ENCODE data around the gene RPS29.

The RPS29 gene

GRCh38 chr14:49615776-49616175 is 29.6 kb upstream of the RPS29 start:
- Histone ChIP-seq H3K4me3 (ENCODE audit: low read depth, low read length) (no peak overlapping the region), H3K27me3 (no peaks in the 10 kb centered on the region), H3K4me1 (no peaks in the 10 kb centered on the region), H3K36me3 (peaks cover 29% of the 10 kb centered on the region), H3K9me3 (no peaks in the 10 kb centered on the region)
- DNase-seq = no peak
- TF ChIP-seq CTCF (IDR thresholded peaks at IDR 0.05; ENCODE audit: low read depth, low read length) = no peak

- Histone ChIP-seq H3K27me3 (no peaks in the 10 kb centered on the region), H3K4me3 (ENCODE audit: low read depth, low read length) (no peak overlapping the region), H3K36me3 (peaks cover 35% of the 10 kb centered on the region), H3K4me1 (no peaks in the 10 kb centered on the region), H3K9me3 (no peaks in the 10 kb centered on the region)
- no peak for DNase-seq
- no peak for TF ChIP-seq CTCF (IDR thresholded peaks at IDR 0.05; ENCODE audit: low read depth, low read length)
Observed at GRCh38 chr14:49614196-49614595, 28.0 kb upstream of the RPS29 start.

- Histone ChIP-seq H3K4me1 (no peaks in the 10 kb centered on the region), H3K36me3 (peaks cover 25% of the 10 kb centered on the region), H3K27me3 (no peaks in the 10 kb centered on the region), H3K9me3 (no peaks in the 10 kb centered on the region), H3K4me3 (ENCODE audit: low read depth, low read length) (no peak overlapping the region)
- no peak for DNase-seq
- TF ChIP-seq CTCF (IDR thresholded peaks at IDR 0.05; ENCODE audit: low read depth, low read length) = no peak
Observed at GRCh38 chr14:49612671-49613070, 26.5 kb upstream of the RPS29 start.

GRCh38 chr14:49612251-49612650 is 26.1 kb upstream of the RPS29 start:
- Histone ChIP-seq H3K9me3 (no peaks in the 10 kb centered on the region), H3K4me1 (no peaks in the 10 kb centered on the region), H3K36me3 (peaks cover 25% of the 10 kb centered on the region), H3K4me3 (ENCODE audit: low read depth, low read length) (no peak overlapping the region), H3K27me3 (no peaks in the 10 kb centered on the region)
- no peak for DNase-seq
- no peak for TF ChIP-seq CTCF (IDR thresholded peaks at IDR 0.05; ENCODE audit: low read depth, low read length)

GRCh38 chr14:49607583-49607982 is 21.4 kb upstream of the RPS29 start:
- no peak for DNase-seq
- Histone ChIP-seq H3K4me3 (ENCODE audit: low read depth, low read length) (no peak overlapping the region), H3K36me3 (peaks cover 39% of the 10 kb centered on the region), H3K27me3 (no peaks in the 10 kb centered on the region), H3K4me1 (no peaks in the 10 kb centered on the region), H3K9me3 (no peaks in the 10 kb centered on the region)
- no peak for TF ChIP-seq CTCF (IDR thresholded peaks at IDR 0.05; ENCODE audit: low read depth, low read length)

GRCh38 chr14:49598485-49599300 is 12.5 kb upstream of the RPS29 start, which contains the start of gene LRR1:
TSS of gene LRR1 (plus strand) at chr14:49598940. CDS start at chr14:49599021, 81 bp downstream.
- Histone ChIP-seq H3K4me3 (ENCODE audit: low read depth, low read length) (peak within 1 kb of the TSS; percentile 100), H3K36me3 (peaks cover 10% of the 10 kb centered on the region), H3K9me3 (no peaks in the 10 kb centered on the region), H3K27me3 (no peaks in the 10 kb centered on the region), H3K4me1 (no peaks in the 10 kb centered on the region)
- no peak for TF ChIP-seq CTCF (IDR thresholded peaks at IDR 0.05; ENCODE audit: low read depth, low read length)
- peak; percentile 89 for DNase-seq

Data from BE2C (cell line).